Natural killer cell (primary cell): ENCODE measurements around the gene DOCK11. TPM values are rescaled to one million over a fixed set of nuclear protein-coding genes. Genes with fewer than 3 reads are reported as not detected.
"Not testable (repeated sequence)": the region's sequence is repeated elsewhere in the genome, so short reads cannot be mapped to it uniquely, and the experiment has no call there.

ENCODE experiments used
- ATAC-seq, 3 donors: fragments of 150-1000 bp in 2 of 3; fragments of 200-7000 bp in 1 of 3; cut with Tn5 transposase; 1 replicate in 1 of 3; 2 replicates in 2 of 3; pipeline ENCODE4 v1.10.0; 2021; ENCODE audit warnings: mild to moderate bottlenecking in 2 of 3, moderate library complexity in 2 of 3
- DNase-seq, 2 donors: peaks; one replicate each; pipeline versions ENCODE4 v3.0.0 to v3.0.0-alpha.2; 2013 to 2021; ENCODE audit warnings: mixed read lengths in 1 of 2
- H3K27ac ChIP-seq: one replicate; pipeline ENCODE4 v1.5.1; 2013; ENCODE audit warnings: mild to moderate bottlenecking, low read length
- H3K27me3 ChIP-seq: one replicate; pipeline ENCODE4 v1.6.1; 2013; ENCODE audit warnings: low read length; ENCODE audit not compliant: control insufficient read depth, insufficient read depth
- H3K36me3 ChIP-seq: one replicate; pipeline ENCODE4 v1.6.1; 2013; ENCODE audit warnings: low read length; ENCODE audit not compliant: control insufficient read depth, insufficient read depth
- H3K4me1 ChIP-seq: one replicate; pipeline ENCODE4 v1.6.1; 2013; ENCODE audit warnings: low read length; ENCODE audit not compliant: control insufficient read depth, insufficient read depth
- H3K4me3 ChIP-seq: one replicate; pipeline ENCODE4 v1.5.1; 2013; ENCODE audit warnings: low read length
- H3K9me3 ChIP-seq: one replicate; pipeline ENCODE4 v1.6.1; 2013; ENCODE audit warnings: low read length; ENCODE audit not compliant: control insufficient read depth, insufficient read depth
- H3K27ac Mint-ChIP-seq, 2 donors: one replicate each; pipeline ENCODE4 v1.8.0; 2022; ENCODE audit warnings: mild to moderate bottlenecking in 2 of 2, mixed read lengths in 2 of 2, moderate library complexity in 1 of 2
- H3K27me3 Mint-ChIP-seq, 2 donors: one replicate each; pipeline ENCODE4 v1.8.0; 2022; ENCODE audit warnings: low read depth in 2 of 2, mixed read lengths in 2 of 2
- H3K36me3 Mint-ChIP-seq: one replicate; pipeline ENCODE4 v1.8.0; 2022; ENCODE audit warnings: mixed read lengths
- H3K4me1 Mint-ChIP-seq, 2 donors: one replicate each; pipeline ENCODE4 v1.8.0; 2022; ENCODE audit warnings: mixed read lengths in 2 of 2
- H3K4me3 Mint-ChIP-seq: one replicate; pipeline ENCODE4 v1.8.0; 2022; ENCODE audit warnings: mild to moderate bottlenecking, moderate library complexity, mixed read lengths
- H3K9me3 Mint-ChIP-seq, 2 donors: one replicate each; pipeline ENCODE4 v1.8.0; 2022; ENCODE audit warnings: mixed read lengths in 2 of 2
- CTCF ChIP-seq: fragments of 200-600 bp; IDR thresholded peaks from one replicate; pipeline ENCODE4 v1.8.0; 2022; ENCODE audit warnings: antibody characterized with exemption
- WGBS: methylation state at CpG from one replicate; pipeline ENCODE4 v1.1.7; 2013; ENCODE audit warnings: missing lambda C conversion rate; ENCODE audit not compliant: insufficient coverage; 5-methylcytosine and 5-hydroxymethylcytosine counted together
- intact Hi-C: fragments of 100-400 bp; cut with micrococcal nuclease; formaldehyde crosslinking; loops from one replicate; pipeline ENCODE4 v1.14.2; 2022
- total RNA-seq, 4 donors: library from RNA; stranded (reverse); fragments of 120-200 nt in 1 of 4; gene quantifications; one replicate each; pipeline versions ENCODE4 v1.2.3 to v1.2.4, GENCODE V29; 2013 to 2022

DOCK11 gene
- total RNA-seq, 3 donors from 2014 or later (not counting 1 experiment from before 2014, with no cell fraction given) = 108 to 130 (median 117) TPM

- WGBS = 95% methylated on average over 28 of the region's 28 CpGs
- H3K9me3 Mint-ChIP-seq, ATAC-seq: not testable (repeated sequence)
These were observed 221.2 kb downstream of the DOCK11 start for GRCh38 chrX:118716833-118717232.

GRCh38 chrX:118717678-118718391, 222.2 kb downstream of the DOCK11 start:
- H3K9me3 ChIP-seq = no peaks in the 10 kb centered on the region
- 65% methylated on average over 5 of the region's 13 CpGs for WGBS
- DNase-seq (no peak), ATAC-seq (no peak)
- no peak for TF ChIP-seq CTCF
- no peak overlapping the region for H3K27ac Mint-ChIP-seq
- no peak overlapping the region for H3K4me3 Mint-ChIP-seq
- H3K4me1 ChIP-seq = no peaks in the 10 kb centered on the region
- H3K4me3 ChIP-seq = no peak overlapping the region
- H3K9me3 Mint-ChIP-seq = no peaks in the 10 kb centered on the region
- H3K36me3 ChIP-seq = no peaks in the 10 kb centered on the region
- H3K36me3 Mint-ChIP-seq = no peaks in the 10 kb centered on the region
- H3K27ac ChIP-seq = peak overlapping the region; percentile 62
- H3K27me3 ChIP-seq = no peaks in the 10 kb centered on the region
- intact Hi-C loops = no loop called here
- peaks cover 0 to 15% of the 10 kb centered on the region in 2 donors for H3K4me1 Mint-ChIP-seq
- H3K27me3 Mint-ChIP-seq = peaks cover 0 to 4% of the 10 kb centered on the region in 2 donors

More at GRCh38 chrX:118716833-118717232, 221.2 kb downstream of the DOCK11 start:
- H3K27me3 ChIP-seq, H3K4me1 ChIP-seq, H3K4me3 ChIP-seq, DNase-seq, H3K36me3 ChIP-seq, H3K4me3 Mint-ChIP-seq, H3K27ac ChIP-seq, H3K27ac Mint-ChIP-seq, intact Hi-C loops, H3K36me3 Mint-ChIP-seq, H3K27me3 Mint-ChIP-seq, H3K9me3 ChIP-seq: not testable (repeated sequence)
- H3K4me1 Mint-ChIP-seq = peaks cover 0 to 11% of the 10 kb centered on the region in 2 donors

GRCh38 chrX:118718737-118719136, 223.1 kb downstream of the DOCK11 start:
- Mint-ChIP-seq H3K36me3 (no peaks in the 10 kb centered on the region), H3K27ac (no peak overlapping the region), H3K9me3 (no peaks in the 10 kb centered on the region), H3K27me3 (peaks cover 0 to 4% of the 10 kb centered on the region in 2 donors), H3K4me1 (peaks cover 0 to 15% of the 10 kb centered on the region in 2 donors), H3K4me3 (no peak overlapping the region)
- ATAC-seq (no peak), DNase-seq (no peak)
- Histone ChIP-seq H3K4me3 (no peak overlapping the region), H3K27ac (peak overlapping the region; percentile 62), H3K27me3 (no peaks in the 10 kb centered on the region), H3K4me1 (no peaks in the 10 kb centered on the region), H3K36me3 (no peaks in the 10 kb centered on the region), H3K9me3 (no peaks in the 10 kb centered on the region)
- no peak for TF ChIP-seq CTCF
- intact Hi-C loops = no loop called here
- WGBS = 40% methylated on average over 1 of the region's 2 CpGs

GRCh38 chrX:118720058-118720707, 224.6 kb downstream of the DOCK11 start:
- Histone ChIP-seq H3K9me3 (no peaks in the 10 kb centered on the region), H3K4me1 (peaks cover 3% of the 10 kb centered on the region), H3K36me3 (no peaks in the 10 kb centered on the region), H3K27ac (no peak overlapping the region), H3K27me3 (no peaks in the 10 kb centered on the region), H3K4me3 (no peak overlapping the region)
- Mint-ChIP-seq H3K4me1 (peaks cover 0 to 15% of the 10 kb centered on the region in 2 donors), H3K36me3 (no peaks in the 10 kb centered on the region), H3K9me3 (no peaks in the 10 kb centered on the region), H3K27me3 (peaks cover 6 to 8% of the 10 kb centered on the region in 2 donors), H3K27ac (no peak overlapping the region), H3K4me3 (no peak overlapping the region)
- TF ChIP-seq CTCF = no peak
- ATAC-seq (no peak), DNase-seq (no peak)
- WGBS = 86% methylated on average over 3 of the region's 3 CpGs
- intact Hi-C loops = no loop called here
